Neuronal stem cell (in vitro differentiated cells): Measurements from ENCODE around the gene CHCHD3.
"Not testable (repeated sequence)": the region's sequence is repeated elsewhere in the genome, so short reads cannot be mapped to it uniquely, and the experiment has no call there.

Experiments used
- DNase-seq: peaks from one replicate; pipeline ENCODE4 v3.0.0-alpha.2; 2013; ENCODE audit warnings: low spot score
- H2AFZ ChIP-seq: one replicate; pipeline ENCODE4 v1.6.1; 2013; ENCODE audit warnings: mild to moderate bottlenecking, low read length, inconsistent platforms
- H2AK5ac ChIP-seq: 2 replicates; pipeline ENCODE4 v1.6.1; 2013; ENCODE audit warnings: low read depth, mild to moderate bottlenecking, inconsistent platforms, low read length, moderate library complexity, mixed read lengths
- H2BK120ac ChIP-seq: 2 replicates; pipeline ENCODE4 v1.6.1; 2013; ENCODE audit warnings: low read depth, mild to moderate bottlenecking, inconsistent platforms, low read length, moderate library complexity, mixed read lengths
- H2BK12ac ChIP-seq: one replicate; pipeline ENCODE4 v1.6.1; 2013; ENCODE audit warnings: low read length, inconsistent platforms
- H2BK15ac ChIP-seq: 2 replicates; pipeline ENCODE4 v1.6.1; 2013; ENCODE audit warnings: mild to moderate bottlenecking, low read length, inconsistent platforms, mixed read lengths
- H2BK5ac ChIP-seq: one replicate; pipeline ENCODE4 v1.6.1; 2013; ENCODE audit warnings: inconsistent platforms, mild to moderate bottlenecking, low read length, moderate library complexity
- H3K14ac ChIP-seq: one replicate; pipeline ENCODE4 v1.6.1; 2013; ENCODE audit warnings: low read length, inconsistent platforms
- H3K18ac ChIP-seq: 2 replicates; pipeline ENCODE4 v1.6.1; 2013; ENCODE audit warnings: low read length, inconsistent platforms
- H3K23ac ChIP-seq: 2 replicates; pipeline ENCODE4 v1.6.1; 2013; ENCODE audit warnings: low read depth, mild to moderate bottlenecking, mixed read lengths, low read length, inconsistent platforms; ENCODE audit not compliant: poor library complexity
- H3K27ac ChIP-seq: replicated peaks from 3 replicates; pipeline ENCODE4 v1.5.1; 2013; ENCODE audit warnings: low read length, inconsistent platforms
- H3K27me3 ChIP-seq, 3 experiments: 2 replicates each; pipeline ENCODE4 v1.6.1; 2013; ENCODE audit warnings: low read length in 3 of 3, mild to moderate bottlenecking in 2 of 3, inconsistent platforms in 1 of 3, low read depth in 1 of 3, mixed read lengths in 1 of 3, moderate library complexity in 1 of 3; ENCODE audit not compliant: control insufficient read depth in 3 of 3, insufficient read depth in 3 of 3
- H3K36me3 ChIP-seq, 2 donors: replicated peaks in 1 of 2; 2 replicates each; pipeline ENCODE4 v1.6.1; 2013; ENCODE audit warnings: low read length in 2 of 2; ENCODE audit not compliant: control insufficient read depth in 2 of 2, insufficient read depth in 2 of 2
- H3K4ac ChIP-seq: 2 replicates; pipeline ENCODE4 v1.6.1; 2013; ENCODE audit warnings: inconsistent platforms, mild to moderate bottlenecking, low read length, moderate library complexity
- H3K4me1 ChIP-seq, 2 donors: 1 replicate in 1 of 2; 2 replicates in 1 of 2; pipeline ENCODE4 v1.6.1; 2013; ENCODE audit warnings: low read length in 2 of 2, low read depth in 1 of 2; ENCODE audit not compliant: control insufficient read depth in 2 of 2, insufficient read depth in 1 of 2
- H3K4me2 ChIP-seq: one replicate; pipeline ENCODE4 v1.6.1; 2013; ENCODE audit warnings: mild to moderate bottlenecking, low read length, inconsistent platforms; ENCODE audit not compliant: insufficient read depth, poor library complexity, severe bottlenecking
- H3K4me3 ChIP-seq, 2 donors: 2 replicates each; pipeline ENCODE4 v1.5.1; 2013; ENCODE audit warnings: low read length in 2 of 2, mild to moderate bottlenecking in 2 of 2, inconsistent platforms in 1 of 2, moderate library complexity in 1 of 2
- H3K79me1 ChIP-seq: one replicate; pipeline ENCODE4 v1.6.1; 2013; ENCODE audit warnings: low read depth, mild to moderate bottlenecking, inconsistent platforms, low read length, moderate library complexity
- H3K9ac ChIP-seq: one replicate; pipeline ENCODE4 v1.6.1; 2013; ENCODE audit warnings: mild to moderate bottlenecking, low read depth, low read length, inconsistent platforms; ENCODE audit not compliant: poor library complexity
- H3K9me3 ChIP-seq, 2 donors: replicated peaks in 1 of 2; 2 replicates each; pipeline versions ENCODE3 to v1.6.1; 2013; ENCODE audit warnings: low read length in 2 of 2, mild to moderate bottlenecking in 2 of 2, inconsistent platforms in 1 of 2, low read depth in 1 of 2, mixed read lengths in 1 of 2, moderate library complexity in 1 of 2; ENCODE audit not compliant: control insufficient read depth in 2 of 2, insufficient read depth in 1 of 2
- H4K8ac ChIP-seq: one replicate; pipeline ENCODE4 v1.6.1; 2013; ENCODE audit warnings: low read depth, mild to moderate bottlenecking, inconsistent platforms, low read length, moderate library complexity
- H4K91ac ChIP-seq: one replicate; pipeline ENCODE4 v1.6.1; 2013; ENCODE audit warnings: low read length, low read depth, mild to moderate bottlenecking, inconsistent platforms; ENCODE audit not compliant: poor library complexity
- WGBS, 2 donors: extraction: QIAGEN DNeasy Blood & Tissue Kit; methylation state at CpG; one replicate each; pipeline ENCODE4 v1.1.7; 2013; ENCODE audit warnings: missing lambda C conversion rate in 2 of 2, mixed read lengths in 1 of 2; ENCODE audit not compliant: insufficient read length in 2 of 2, insufficient replicate concordance in 1 of 2; ENCODE audit errors: extremely low coverage in 2 of 2; 5-methylcytosine and 5-hydroxymethylcytosine counted together

Gene CHCHD3

DNA sequence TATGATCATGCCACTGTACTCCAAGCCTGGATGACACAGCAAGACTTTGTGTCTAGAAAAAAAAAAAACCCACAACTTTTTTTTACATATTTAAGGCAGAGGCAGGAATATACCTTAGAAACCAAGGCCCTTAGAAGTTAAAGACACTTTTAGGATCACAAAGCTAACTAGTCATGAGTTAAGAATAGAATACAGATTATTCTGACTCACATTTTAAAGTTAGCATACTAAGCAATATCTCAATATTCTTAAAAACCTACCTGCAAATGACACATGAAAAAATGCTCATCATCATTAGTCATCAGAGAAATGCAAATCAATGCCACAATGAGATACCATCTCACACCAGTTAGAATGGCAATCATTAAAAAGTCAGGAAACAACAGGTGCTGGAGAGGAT is 177.7 kb downstream of the CHCHD3 start:
- Histone ChIP-seq H3K27ac (no peak overlapping the region), H3K4me2 (no peak overlapping the region), H3K4ac (no peak overlapping the region), H2BK15ac (no peak overlapping the region), H2AFZ (no peak overlapping the region), H3K79me1 (no peaks in the 10 kb centered on the region), H2BK5ac (no peak overlapping the region), H3K36me3 (peaks cover 0 to 1% of the 10 kb centered on the region in 2 donors), H2AK5ac (no peak overlapping the region), H3K4me1 (peaks cover 3 to 10% of the 10 kb centered on the region in 2 donors), H3K4me3 (no peak overlapping the region), H2BK120ac (no peak overlapping the region), H4K91ac (no peak overlapping the region), H3K14ac (no peak overlapping the region), H3K23ac (no peak overlapping the region), H3K9me3 (no peaks in the 10 kb centered on the region), H2BK12ac (no peak overlapping the region), H4K8ac (no peak overlapping the region), H3K18ac (no peak overlapping the region), H3K27me3 (no peaks in the 10 kb centered on the region), H3K9ac (no peak overlapping the region)
- DNase-seq: no peak

DNA sequence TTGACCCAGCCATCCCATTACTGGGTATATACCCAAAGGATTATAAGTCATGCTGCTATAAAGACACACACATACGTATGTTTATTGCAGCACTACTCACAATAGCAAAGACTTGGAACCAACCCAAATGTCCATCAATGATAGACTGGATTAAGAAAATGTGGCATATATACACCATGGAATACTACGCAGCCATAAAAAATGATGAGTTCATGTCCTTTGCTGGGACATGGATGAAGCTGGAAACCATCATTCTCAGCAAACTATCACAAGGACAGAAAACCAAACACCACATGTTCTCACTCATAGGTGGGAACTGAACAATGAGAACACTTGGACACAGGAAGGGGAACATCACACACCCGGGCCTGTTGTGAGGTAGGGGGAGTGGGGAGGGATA is 179.6 kb downstream of the CHCHD3 start:
- H3K4me2 ChIP-seq, H3K4ac ChIP-seq, H4K91ac ChIP-seq, H4K8ac ChIP-seq, H2AFZ ChIP-seq, H3K18ac ChIP-seq, H3K27ac ChIP-seq, H2BK120ac ChIP-seq, H2BK12ac ChIP-seq, H3K36me3 ChIP-seq, H2BK15ac ChIP-seq, H3K9ac ChIP-seq, H3K14ac ChIP-seq, H3K9me3 ChIP-seq, H2AK5ac ChIP-seq, H3K27me3 ChIP-seq, H2BK5ac ChIP-seq, H3K4me3 ChIP-seq, H3K79me1 ChIP-seq, DNase-seq, H3K23ac ChIP-seq: not testable (repeated sequence)
- WGBS, 2 donors: no CpG with 5 or more reads among the region's 3 CpGs
- H3K4me1 ChIP-seq: peaks cover 3 to 10% of the 10 kb centered on the region in 2 donors

DNA sequence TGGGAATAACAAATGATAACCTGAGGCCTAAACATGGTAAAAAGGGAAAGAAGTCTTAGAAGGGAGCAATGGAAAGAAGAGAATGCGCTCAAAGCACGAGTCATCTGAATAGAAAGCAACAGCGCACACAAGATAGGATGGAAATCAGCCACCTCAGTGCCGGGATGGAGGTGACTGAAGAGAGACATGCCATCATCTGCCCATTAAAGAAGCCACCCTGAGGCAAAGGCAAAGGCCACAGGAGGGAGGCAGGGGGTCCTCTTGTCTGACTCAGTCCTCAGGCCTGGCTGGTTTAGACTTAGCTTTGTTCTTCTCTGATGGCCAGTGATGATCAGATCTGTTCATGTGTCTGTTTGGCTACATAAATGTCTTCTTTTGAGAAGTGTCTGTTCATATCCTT is 180.6 kb downstream of the CHCHD3 start:
- no peak for DNase-seq
- no peak overlapping the region for H3K9ac ChIP-seq
- no peak overlapping the region for H3K4me3 ChIP-seq
- no peaks in the 10 kb centered on the region for H3K27me3 ChIP-seq
- H3K4me1 ChIP-seq: peaks cover 0 to 2% of the 10 kb centered on the region in 2 donors
- H2BK5ac ChIP-seq: no peak overlapping the region
- no peak overlapping the region for H3K23ac ChIP-seq
- H2BK120ac ChIP-seq: no peak overlapping the region
- H3K14ac ChIP-seq: no peak overlapping the region
- H2BK15ac ChIP-seq: no peak overlapping the region
- no peaks in the 10 kb centered on the region for H3K79me1 ChIP-seq
- H3K36me3 ChIP-seq: no peaks in the 10 kb centered on the region
- no peak overlapping the region for H2BK12ac ChIP-seq
- H3K4me2 ChIP-seq: no peak overlapping the region
- no peak overlapping the region for H3K4ac ChIP-seq
- WGBS, 2 donors: no CpG with 5 or more reads among the region's 4 CpGs
- H4K91ac ChIP-seq: no peak overlapping the region
- H3K9me3 ChIP-seq: no peaks in the 10 kb centered on the region
- peak overlapping the region; percentile 13 for H3K18ac ChIP-seq
- no peak overlapping the region for H2AFZ ChIP-seq
- H3K27ac ChIP-seq: no peak overlapping the region
- H2AK5ac ChIP-seq: no peak overlapping the region
- H4K8ac ChIP-seq: no peak overlapping the region

DNA sequence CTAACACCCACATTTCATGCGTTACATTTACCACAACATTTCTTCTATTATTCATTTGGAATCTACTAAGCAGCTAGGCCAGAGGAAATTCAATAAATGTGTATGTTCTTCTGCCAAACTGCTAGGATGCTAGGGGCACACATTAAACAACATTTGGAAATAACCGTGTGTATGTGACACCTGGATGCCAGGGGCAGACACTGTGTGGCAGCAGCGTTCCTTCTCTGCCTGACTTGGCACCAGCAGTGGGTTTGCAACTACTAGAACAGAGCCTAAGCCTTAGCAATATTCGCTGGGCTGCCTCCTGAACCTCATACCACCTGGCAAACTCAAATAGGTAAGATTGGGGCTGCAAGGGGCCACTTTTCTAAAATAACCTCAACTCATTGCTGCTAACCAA is 182.1 kb downstream of the CHCHD3 start:
- no peak overlapping the region for H2AFZ ChIP-seq
- peaks cover 2% of the 10 kb centered on the region for H3K79me1 ChIP-seq
- H4K8ac ChIP-seq: no peak overlapping the region
- no CpG with 5 or more reads among the region's 4 CpGs for WGBS, 2 donors
- H2BK12ac ChIP-seq: no peak overlapping the region
- H2BK5ac ChIP-seq: no peak overlapping the region
- no peak overlapping the region for H3K4me3 ChIP-seq
- no peak overlapping the region for H4K91ac ChIP-seq
- H3K27ac ChIP-seq: no peak overlapping the region
- no peak overlapping the region for H3K4me2 ChIP-seq
- H3K18ac ChIP-seq: no peak overlapping the region
- DNase-seq: no peak
- no peak overlapping the region for H2BK15ac ChIP-seq
- no peak overlapping the region for H2BK120ac ChIP-seq
- no peak overlapping the region for H3K23ac ChIP-seq
- no peak overlapping the region for H3K4ac ChIP-seq
- H3K14ac ChIP-seq: no peak overlapping the region
- no peaks in the 10 kb centered on the region for H3K27me3 ChIP-seq
- no peak overlapping the region for H2AK5ac ChIP-seq
- H3K4me1 ChIP-seq: no peaks in the 10 kb centered on the region
- no peaks in the 10 kb centered on the region for H3K36me3 ChIP-seq
- H3K9me3 ChIP-seq: no peaks in the 10 kb centered on the region
- no peak overlapping the region for H3K9ac ChIP-seq
